Stomach (tissue), 9 donors: ENCODE data around the gene DNAH1. TPM values are rescaled to one million over a fixed set of nuclear protein-coding genes. Genes with fewer than 3 reads are reported as not detected.
A peak's percentile ranks its signal among the peaks of the same experiment; 100 is the strongest.

Experiments used
- DNase-seq, 2 donors: peaks; one replicate each; pipeline versions ENCODE4 v3.0.0 to v3.0.0-alpha.2; 2013 to 2019
- H3K27ac ChIP-seq, 5 donors: fragments of 200-600 bp in 4 of 5; sonication (generic) in 4 of 5; one replicate each; pipeline ENCODE4 v1.5.1; 2013 to 2019; ENCODE audit warnings: mild to moderate bottlenecking in 1 of 5, moderate library complexity in 1 of 5
- H3K27me3 ChIP-seq, 3 donors: fragments of 200-600 bp; sonication (generic); one replicate each; pipeline ENCODE4 v1.5.1; 2017 to 2019; ENCODE audit warnings: mixed run types in 1 of 3
- H3K36me3 ChIP-seq, 4 donors: fragments of 200-600 bp; sonication (generic); 1 replicate in 3 of 4; 2 replicates in 1 of 4; pipeline ENCODE4 v1.5.1; 2016 to 2019
- H3K4me1 ChIP-seq, 4 donors: fragments of 200-600 bp; sonication (generic); one replicate each; pipeline ENCODE4 v1.5.1; 2016 to 2019
- H3K4me3 ChIP-seq, 4 donors: fragments of 200-600 bp; sonication (generic) in 3 of 4; one replicate each; pipeline ENCODE4 v1.5.1; 2016 to 2019; ENCODE audit warnings: mild to moderate bottlenecking in 1 of 4
- H3K9me3 ChIP-seq, 4 donors: fragments of 200-600 bp; sonication (generic); one replicate each; pipeline ENCODE4 v1.5.1; 2016 to 2019
- EP300 ChIP-seq: sonication (generic); formaldehyde crosslinking; IDR thresholded peaks from one replicate; pipeline ENCODE4 v1.6.1; 2017; ENCODE audit warnings: antibody characterized with exemption
- POLR2A ChIP-seq, 4 donors: fragments of 450-650 bp; IDR thresholded peaks; one replicate each; pipeline ENCODE4 v1.6.1; 2016; ENCODE audit warnings: antibody characterized with exemption in 4 of 4, control low read depth in 2 of 4, mild to moderate bottlenecking in 1 of 4, moderate library complexity in 1 of 4
- POLR2AphosphoS5 ChIP-seq, 3 donors: sonication (generic); formaldehyde crosslinking; IDR thresholded peaks; one replicate each; pipeline ENCODE4 v1.6.1; 2016; ENCODE audit warnings: antibody characterized with exemption in 3 of 3
- WGBS, 5 donors: extraction: QIAGEN DNeasy Blood & Tissue Kit in 3 of 5; methylation state at CpG; one replicate each; pipeline versions ENCODE4 v1.1.5 to v1.1.7; 2013 to 2018; 5-methylcytosine and 5-hydroxymethylcytosine counted together
- intact Hi-C: fragments of 100-400 bp; cut with DNase I; formaldehyde crosslinking; loops from one replicate; pipeline ENCODE4 v1.15.1; 2023; ENCODE audit warnings: low total_unique reads
- polyA plus RNA-seq, 3 donors: library from polyadenylated mRNA; stranded (reverse); fragments of 200-250 nt; gene quantifications; one replicate each; pipeline ENCODE4 v1.2.3, GENCODE V29; 2013
- total RNA-seq, 5 donors: library from RNA; depleted of rRNA; stranded (reverse); fragments of >200 nt; gene quantifications; one replicate each; pipeline versions ENCODE4 v1.1.0 to v1.2.3, GENCODE V29; 2014 to 2016
- TF ChIP-seq, protein P1 (sequence below), 7 experiments: fragments of 450-650 bp in 4 of 7; fragments of 200-600 bp in 3 of 7; sonication (generic) in 3 of 7; IDR thresholded peaks; one replicate each; pipeline ENCODE4 v1.5.1; 2016 to 2019; ENCODE audit warnings: antibody characterized with exemption in 7 of 7, control low read depth in 2 of 7, mild to moderate bottlenecking in 1 of 7
- donor health status: healthy with polysubstance abuse.
- donor health status: Bipolar disorder and iron deficiency.
- donor health status: healthy.

DNAH1 gene
- total and polyA plus RNA-seq, 8 donors: 1.9 to 57.6 (median 8.2) TPM

DNA sequence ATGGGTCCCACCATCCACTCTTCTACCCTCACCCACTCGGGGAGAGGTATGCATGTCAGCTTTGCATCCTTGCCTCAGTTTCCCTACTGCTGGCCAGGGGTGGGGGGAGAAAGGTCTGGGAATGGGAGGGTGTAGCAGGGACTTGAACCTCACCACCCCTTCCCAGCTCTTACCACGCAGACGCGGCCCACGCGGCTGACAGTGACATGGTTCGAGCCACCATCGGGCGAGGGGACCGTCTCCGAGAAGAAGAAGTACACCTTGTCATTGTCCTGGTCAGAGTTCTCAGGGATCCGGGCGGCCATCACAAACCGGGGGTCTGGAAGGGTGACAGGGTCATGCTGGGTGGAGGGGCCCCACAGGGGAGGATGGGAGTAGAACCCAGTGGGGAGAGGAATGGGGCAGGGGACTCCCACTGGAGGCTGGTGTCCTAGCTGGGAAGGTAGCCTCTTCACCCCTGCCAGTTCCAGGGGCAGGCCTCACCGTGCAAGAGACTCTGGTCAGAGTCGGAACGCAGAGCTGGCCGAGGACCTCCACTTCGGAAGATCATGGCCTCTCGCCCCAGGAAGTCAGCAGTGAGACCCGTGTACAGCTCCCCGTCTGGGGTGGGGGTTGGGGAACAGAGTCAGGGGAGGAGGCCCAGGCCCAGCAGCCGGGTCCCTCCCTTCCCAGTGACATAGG lies 125.1 kb downstream of the DNAH1 start:
- no peaks in the 10 kb centered on the region for H3K27me3 ChIP-seq
- TF ChIP-seq, protein P1, sequence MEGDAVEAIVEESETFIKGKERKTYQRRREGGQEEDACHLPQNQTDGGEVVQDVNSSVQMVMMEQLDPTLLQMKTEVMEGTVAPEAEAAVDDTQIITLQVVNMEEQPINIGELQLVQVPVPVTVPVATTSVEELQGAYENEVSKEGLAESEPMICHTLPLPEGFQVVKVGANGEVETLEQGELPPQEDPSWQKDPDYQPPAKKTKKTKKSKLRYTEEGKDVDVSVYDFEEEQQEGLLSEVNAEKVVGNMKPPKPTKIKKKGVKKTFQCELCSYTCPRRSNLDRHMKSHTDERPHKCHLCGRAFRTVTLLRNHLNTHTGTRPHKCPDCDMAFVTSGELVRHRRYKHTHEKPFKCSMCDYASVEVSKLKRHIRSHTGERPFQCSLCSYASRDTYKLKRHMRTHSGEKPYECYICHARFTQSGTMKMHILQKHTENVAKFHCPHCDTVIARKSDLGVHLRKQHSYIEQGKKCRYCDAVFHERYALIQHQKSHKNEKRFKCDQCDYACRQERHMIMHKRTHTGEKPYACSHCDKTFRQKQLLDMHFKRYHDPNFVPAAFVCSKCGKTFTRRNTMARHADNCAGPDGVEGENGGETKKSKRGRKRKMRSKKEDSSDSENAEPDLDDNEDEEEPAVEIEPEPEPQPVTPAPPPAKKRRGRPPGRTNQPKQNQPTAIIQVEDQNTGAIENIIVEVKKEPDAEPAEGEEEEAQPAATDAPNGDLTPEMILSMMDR (IDR thresholded peaks at IDR 0.05): no peak
- TF ChIP-seq POLR2AphosphoS5 (IDR thresholded peaks at IDR 0.05) (no peak), POLR2A (IDR thresholded peaks at IDR 0.05) (no peak), EP300 (no peak)
- peaks cover 0 to 32% (median 18%) of the 10 kb centered on the region in 4 donors for H3K4me1 ChIP-seq
- no peak overlapping the region for H3K4me3 ChIP-seq
- no peaks in the 10 kb centered on the region for H3K9me3 ChIP-seq
- WGBS, 5 donors: 93 to 94% (median 93%) methylated on average over 19 to 23 of the region's 23 CpGs
- H3K36me3 ChIP-seq: no peaks in the 10 kb centered on the region
- intact Hi-C loops: no loop called here
- H3K27ac ChIP-seq: no peak overlapping the region
- peak in 1 of 2 donors; percentile 1 for DNase-seq

DNA sequence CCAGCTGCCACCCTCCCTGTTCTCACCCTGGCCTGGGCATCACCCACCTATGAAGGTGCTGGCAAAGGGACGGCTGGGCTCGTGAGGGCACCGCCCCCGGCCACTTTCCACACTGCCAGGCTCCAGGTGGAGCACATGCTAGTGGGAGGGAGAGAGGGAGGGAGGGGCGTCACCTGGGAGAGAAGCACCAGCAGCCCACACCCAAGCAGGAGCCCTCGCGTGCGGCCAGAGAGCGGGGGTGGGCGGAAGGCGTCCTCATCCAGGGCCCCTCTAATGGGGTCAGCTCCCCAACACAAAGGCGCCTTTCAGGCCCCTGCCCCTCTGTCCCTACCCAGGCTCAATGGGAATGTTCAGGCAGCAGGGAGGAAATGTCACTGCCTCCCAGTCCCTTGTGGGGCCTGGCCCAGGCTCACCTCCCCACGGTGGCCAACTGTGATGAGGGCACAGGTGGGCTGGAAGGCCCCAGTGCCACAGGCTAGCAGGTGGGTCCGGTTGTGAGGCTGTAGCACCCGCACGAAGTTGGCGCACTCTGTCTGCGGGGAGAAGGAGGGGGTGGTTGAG lies 125.7 kb downstream of the DNAH1 start:
- Histone ChIP-seq H3K36me3 (no peaks in the 10 kb centered on the region), H3K4me1 (peaks cover 0 to 31% (median 21%) of the 10 kb centered on the region in 4 donors), H3K4me3 (no peak overlapping the region), H3K27me3 (no peaks in the 10 kb centered on the region), H3K27ac (no peak overlapping the region), H3K9me3 (no peaks in the 10 kb centered on the region)
- TF ChIP-seq POLR2AphosphoS5 (IDR thresholded peaks at IDR 0.05) (no peak), EP300 (no peak), POLR2A (IDR thresholded peaks at IDR 0.05) (no peak)
- TF ChIP-seq, protein P1 (IDR thresholded peaks at IDR 0.05): no peak
- intact Hi-C loops: no loop called here
- WGBS, 5 donors: 82 to 87% (median 83%) methylated on average over 12 to 18 of the region's 18 CpGs
- DNase-seq: peak in 1 of 2 donors; percentile 29

DNA sequence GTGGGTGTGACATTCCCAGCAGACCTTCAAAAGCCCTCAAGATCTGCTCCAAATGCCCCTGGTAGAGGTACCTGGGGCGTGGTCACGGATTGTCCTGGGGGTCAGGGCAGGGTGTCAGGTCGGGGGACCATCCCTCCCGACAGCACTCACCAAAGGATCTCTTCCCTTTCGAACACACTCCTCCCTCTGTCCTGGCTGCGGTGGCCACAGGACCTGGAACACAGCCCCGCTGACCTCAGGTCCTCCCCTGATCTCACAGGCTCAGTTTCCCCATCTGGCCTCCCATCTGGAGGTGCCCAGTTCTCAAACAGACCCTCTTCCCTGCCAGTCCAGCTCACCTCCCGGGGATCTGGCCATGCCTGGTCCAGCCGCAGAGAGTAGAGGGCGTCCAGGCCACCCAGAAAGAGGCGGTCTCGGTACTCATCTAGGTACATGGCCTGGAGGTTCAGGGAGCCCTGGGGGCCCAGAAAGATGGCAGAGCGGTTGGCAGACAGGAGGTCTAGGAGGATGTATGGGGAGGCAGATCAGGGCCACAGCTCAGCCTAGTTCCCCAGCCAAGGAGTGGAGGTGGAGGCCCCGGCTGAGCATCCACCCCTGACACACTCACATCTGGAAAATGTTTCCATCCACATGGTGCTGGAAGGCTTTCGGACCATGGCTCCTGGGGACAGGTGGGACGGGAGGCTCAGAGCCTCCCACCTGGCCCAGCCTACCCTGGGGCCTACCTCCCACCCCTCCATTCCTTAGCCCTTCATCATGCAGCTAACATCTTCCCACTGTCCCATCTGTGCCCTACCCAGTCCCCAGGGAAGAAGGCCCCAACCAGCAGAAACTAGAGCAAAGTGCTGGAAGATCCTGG lies 126.5 kb downstream of the DNAH1 start:
- no peaks in the 10 kb centered on the region for H3K27me3 ChIP-seq
- peaks cover 0 to 23% (median 22%) of the 10 kb centered on the region in 4 donors for H3K4me1 ChIP-seq
- no peaks in the 10 kb centered on the region for H3K9me3 ChIP-seq
- intact Hi-C loops: no loop called here
- no peak overlapping the region for H3K27ac ChIP-seq
- WGBS, 5 donors: 85 to 93% (median 92%) methylated on average over 14 to 16 of the region's 16 CpGs
- H3K4me3 ChIP-seq: peak overlapping the region in 3 of 4 donors; percentile 13 to 33 (median 14)
- no peaks in the 10 kb centered on the region for H3K36me3 ChIP-seq
- peak in 1 of 2 donors; percentile 3 for DNase-seq
- no peak for TF ChIP-seq POLR2AphosphoS5 (IDR thresholded peaks at IDR 0.05)
- TF ChIP-seq, protein P1 (IDR thresholded peaks at IDR 0.05): no peak
- TF ChIP-seq POLR2A (IDR thresholded peaks at IDR 0.05): no peak
- TF ChIP-seq EP300: no peak

DNA sequence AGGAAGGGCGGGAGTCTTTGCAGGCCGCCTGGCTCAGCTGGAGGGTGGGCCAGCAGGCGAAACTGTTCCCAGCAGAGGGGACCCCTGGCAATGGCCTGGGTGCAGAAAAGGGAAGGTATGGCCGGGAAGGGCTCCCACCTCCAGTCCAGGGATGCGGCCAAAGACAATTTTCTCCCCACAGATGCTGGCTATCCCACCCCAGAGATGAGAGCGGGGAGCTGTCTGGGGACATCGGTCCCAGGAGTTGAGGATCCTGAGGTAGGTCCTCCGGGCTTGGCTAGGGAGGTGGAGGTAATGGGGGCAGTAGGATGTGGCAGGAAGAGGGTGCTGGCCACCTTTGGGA lies 127.1 kb downstream of the DNAH1 start:
- Histone ChIP-seq H3K4me1 (peaks cover 0 to 18% (median 17%) of the 10 kb centered on the region in 4 donors), H3K27ac (no peak overlapping the region), H3K27me3 (no peaks in the 10 kb centered on the region), H3K36me3 (no peaks in the 10 kb centered on the region), H3K9me3 (no peaks in the 10 kb centered on the region), H3K4me3 (peak overlapping the region in 3 of 4 donors; percentile 14 to 37 (median 33))
- intact Hi-C loops: no loop called here
- WGBS, 5 donors: 85 to 97% (median 94%) methylated on average over 3 to 8 of the region's 8 CpGs
- DNase-seq: peak in 1 of 2 donors; percentile 1
- TF ChIP-seq EP300 (no peak), POLR2AphosphoS5 (IDR thresholded peaks at IDR 0.05) (no peak), POLR2A (IDR thresholded peaks at IDR 0.05) (no peak)
- TF ChIP-seq, protein P1 (IDR thresholded peaks at IDR 0.05): no peak
